PC-3 (cell line): Measurements from ENCODE around the gene BCL2L11. TPM values are rescaled to one million over a fixed set of nuclear protein-coding genes. Genes with fewer than 3 reads are reported as not detected.

ENCODE experiments used
- ATAC-seq: fragments of 200-7000 bp; cut with Tn5 transposase; 2 replicates; pipeline ENCODE4 v1.9.1; 2020; ENCODE audit warnings: mild to moderate bottlenecking, moderate library complexity
- BruUV-seq: library from RNA; stranded (reverse); fragments of 400-500 nt; replicated peaks from 2 replicates; lab custom pipeline; 2021; lab: Mats Ljungman, UMichigan
- CTCF ChIA-PET: fragments of 300-600 bp; sonication (Branson Sonifier 250); formaldehyde crosslinking; loops from one replicate; lab custom pipeline; 2022; ENCODE audit warnings: antibody characterized with exemption; lab: Charles Lee
- POLR2A ChIA-PET: fragments of 300-600 bp; sonication (Branson Sonifier 250); formaldehyde crosslinking; loops from one replicate; lab custom pipeline; 2022; ENCODE audit warnings: antibody characterized with exemption; ENCODE audit not compliant: unreplicated experiment; lab: Charles Lee
- DNase-seq: peaks from one replicate; pipeline ENCODE4 v3.0.0-alpha.2; 2015
- H2AFZ ChIP-seq: fragments of 300-600 bp; sonication (generic); 2 replicates; pipeline ENCODE4 v1.6.0; 2016; ENCODE audit warnings: antibody characterized with exemption, low read length
- H3F3A ChIP-seq: fragments of 300-600 bp; sonication (generic); one replicate; pipeline ENCODE4 v1.6.0; 2017; ENCODE audit warnings: antibody characterized with exemption, low read length, control low read depth, mild to moderate bottlenecking; ENCODE audit not compliant: unreplicated experiment
- H3K27ac ChIP-seq: fragments of 300-600 bp; sonication (generic); 2 replicates; pipeline ENCODE4 v1.5.1; 2016; ENCODE audit warnings: mild to moderate bottlenecking, low read length
- H3K27me3 ChIP-seq: fragments of 300-600 bp; sonication (generic); 2 replicates; pipeline ENCODE4 v1.6.1; 2016; ENCODE audit warnings: low read length, mixed read lengths
- H3K36me3 ChIP-seq: fragments of 300-600 bp; sonication (generic); 2 replicates; pipeline ENCODE4 v1.6.1; 2016; ENCODE audit warnings: low read depth, mixed run types, low read length, mixed read lengths
- H3K4me1 ChIP-seq: fragments of 300-600 bp; sonication (generic); 2 replicates; pipeline ENCODE4 v1.5.1; 2016; ENCODE audit warnings: low read length; ENCODE audit not compliant: insufficient read depth
- H3K4me2 ChIP-seq: fragments of 300-600 bp; sonication (generic); 2 replicates; pipeline ENCODE4 v1.6.0; 2016; ENCODE audit warnings: low read length
- H3K4me3 ChIP-seq: fragments of 300-600 bp; sonication (generic); 2 replicates; pipeline ENCODE4 v1.5.1; 2016; ENCODE audit warnings: mild to moderate bottlenecking, low read length, mixed read lengths
- H3K79me2 ChIP-seq: fragments of 300-600 bp; sonication (generic); 2 replicates; pipeline ENCODE4 v1.6.1; 2017; ENCODE audit warnings: low read length, mixed read lengths
- H3K9ac ChIP-seq: fragments of 300-600 bp; sonication (generic); 2 replicates; pipeline ENCODE4 v1.6.0; 2016; ENCODE audit warnings: mild to moderate bottlenecking, low read length
- H3K9me2 ChIP-seq: fragments of 300-600 bp; sonication (generic); replicated peaks from 2 replicates; pipeline ENCODE4 v1.6.1; 2016; ENCODE audit warnings: mixed run types, low read length, mixed read lengths
- H3K9me3 ChIP-seq: fragments of 300-600 bp; sonication (generic); 2 replicates; pipeline ENCODE4 v1.6.1; 2016; ENCODE audit warnings: low read length, mixed read lengths
- H4K20me1 ChIP-seq: fragments of 300-600 bp; sonication (generic); 2 replicates; pipeline ENCODE4 v1.6.1; 2016; ENCODE audit warnings: low read length, mixed read lengths
- EZH2 ChIP-seq: fragments of 300-600 bp; sonication (generic); IDR thresholded peaks from one replicate; pipeline ENCODE4 v1.6.1; 2017; ENCODE audit warnings: antibody characterized with exemption, mild to moderate bottlenecking, low read length; ENCODE audit not compliant: unreplicated experiment
- EZH2phosphoT487 ChIP-seq: fragments of 300-600 bp; sonication (generic); IDR thresholded peaks from 2 replicates; pipeline ENCODE4 v1.6.1; 2018; ENCODE audit warnings: mild to moderate bottlenecking, antibody characterized with exemption, low read length, borderline replicate concordance
- intact Hi-C: fragments of 100-400 bp; cut with micrococcal nuclease; formaldehyde crosslinking; loops from 2 replicates; pipeline ENCODE4 v1.9.0; 2023
- total RNA-seq: library from RNA; depleted of rRNA; stranded (reverse); fragments of >200 nt; gene quantifications from 2 replicates; pipeline ENCODE4 v1.2.3, GENCODE V29; 2014
- TF ChIP-seq, protein P1 (sequence below): fragments of 300-600 bp; sonication (generic); conservative IDR thresholded peaks from 2 replicates; pipeline ENCODE4 v1.5.1; 2017; ENCODE audit warnings: antibody characterized with exemption, low read depth, mild to moderate bottlenecking, low read length

BCL2L11 gene
- total RNA-seq, 1 experiment from 2014 or later, result 11.3 TPM

DNA sequence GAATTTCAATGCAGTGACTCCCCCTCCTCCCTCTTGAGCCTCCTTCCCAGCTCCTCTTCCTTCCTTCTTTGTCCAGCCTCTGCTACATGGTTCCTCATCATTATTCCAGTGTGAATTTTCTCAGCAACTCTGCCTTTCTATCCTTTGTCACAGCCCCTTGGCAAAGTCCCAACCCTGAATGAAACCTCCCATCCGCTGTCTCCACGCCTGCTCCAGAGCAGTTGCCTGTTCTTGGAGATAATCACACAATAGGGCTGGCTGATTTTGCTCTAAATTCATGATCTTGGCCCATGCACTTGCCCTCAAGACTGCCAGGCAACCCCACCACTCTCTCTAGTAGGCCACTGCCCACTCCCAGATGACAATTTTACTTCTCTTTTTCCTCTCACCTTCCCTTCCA is 61.4 kb downstream of the BCL2L11 start:
- Histone ChIP-seq H3F3A (no peaks in the 10 kb centered on the region), H3K9me3 (no peaks in the 10 kb centered on the region), H2AFZ (no peak overlapping the region), H3K4me3 (no peak overlapping the region), H3K27me3 (no peaks in the 10 kb centered on the region), H3K27ac (no peak overlapping the region), H3K9ac (no peak overlapping the region), H3K4me1 (peaks cover 23% of the 10 kb centered on the region), H3K9me2 (no peaks in the 10 kb centered on the region), H3K36me3 (no peaks in the 10 kb centered on the region), H4K20me1 (no peaks in the 10 kb centered on the region), H3K4me2 (no peak overlapping the region), H3K79me2 (no peaks in the 10 kb centered on the region)
- TF ChIP-seq EZH2phosphoT487 (no peak), EZH2 (no peak)
- TF ChIP-seq, protein P1, sequence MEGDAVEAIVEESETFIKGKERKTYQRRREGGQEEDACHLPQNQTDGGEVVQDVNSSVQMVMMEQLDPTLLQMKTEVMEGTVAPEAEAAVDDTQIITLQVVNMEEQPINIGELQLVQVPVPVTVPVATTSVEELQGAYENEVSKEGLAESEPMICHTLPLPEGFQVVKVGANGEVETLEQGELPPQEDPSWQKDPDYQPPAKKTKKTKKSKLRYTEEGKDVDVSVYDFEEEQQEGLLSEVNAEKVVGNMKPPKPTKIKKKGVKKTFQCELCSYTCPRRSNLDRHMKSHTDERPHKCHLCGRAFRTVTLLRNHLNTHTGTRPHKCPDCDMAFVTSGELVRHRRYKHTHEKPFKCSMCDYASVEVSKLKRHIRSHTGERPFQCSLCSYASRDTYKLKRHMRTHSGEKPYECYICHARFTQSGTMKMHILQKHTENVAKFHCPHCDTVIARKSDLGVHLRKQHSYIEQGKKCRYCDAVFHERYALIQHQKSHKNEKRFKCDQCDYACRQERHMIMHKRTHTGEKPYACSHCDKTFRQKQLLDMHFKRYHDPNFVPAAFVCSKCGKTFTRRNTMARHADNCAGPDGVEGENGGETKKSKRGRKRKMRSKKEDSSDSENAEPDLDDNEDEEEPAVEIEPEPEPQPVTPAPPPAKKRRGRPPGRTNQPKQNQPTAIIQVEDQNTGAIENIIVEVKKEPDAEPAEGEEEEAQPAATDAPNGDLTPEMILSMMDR, result no peak
- ChIA-PET POLR2A (no interaction called here), CTCF (no interaction called here)
- no TSS peak for BruUV-seq
- intact Hi-C loops, result loop anchor here (10.0 kb wide), 1 partner anchor 57 kb away; the partner anchor contains the start of gene BCL2L11
- DNase-seq (no peak), ATAC-seq (no peak)

- Histone ChIP-seq H3K4me1 (peaks cover 23% of the 10 kb centered on the region), H2AFZ (no peak overlapping the region), H3K4me3 (no peak overlapping the region), H3F3A (no peaks in the 10 kb centered on the region), H3K27ac (no peak overlapping the region), H3K36me3 (no peaks in the 10 kb centered on the region), H3K27me3 (no peaks in the 10 kb centered on the region), H4K20me1 (no peaks in the 10 kb centered on the region), H3K9me2 (no peaks in the 10 kb centered on the region), H3K9me3 (no peaks in the 10 kb centered on the region), H3K79me2 (no peaks in the 10 kb centered on the region), H3K9ac (no peak overlapping the region), H3K4me2 (no peak overlapping the region)
- no TSS peak for BruUV-seq
- no peak for ATAC-seq
- DNase-seq, result no peak
- ChIA-PET POLR2A (no interaction called here), CTCF (no interaction called here)
- TF ChIP-seq EZH2phosphoT487 (no peak), EZH2 (no peak)
- TF ChIP-seq, protein P1, result no peak
- intact Hi-C loops, result loop anchor here (10.0 kb wide), 1 partner anchor 58 kb away; the partner anchor contains the start of gene BCL2L11
These were observed 62.0 kb downstream of the BCL2L11 start for GRCh38 chr2:111182740-111183139.

DNA sequence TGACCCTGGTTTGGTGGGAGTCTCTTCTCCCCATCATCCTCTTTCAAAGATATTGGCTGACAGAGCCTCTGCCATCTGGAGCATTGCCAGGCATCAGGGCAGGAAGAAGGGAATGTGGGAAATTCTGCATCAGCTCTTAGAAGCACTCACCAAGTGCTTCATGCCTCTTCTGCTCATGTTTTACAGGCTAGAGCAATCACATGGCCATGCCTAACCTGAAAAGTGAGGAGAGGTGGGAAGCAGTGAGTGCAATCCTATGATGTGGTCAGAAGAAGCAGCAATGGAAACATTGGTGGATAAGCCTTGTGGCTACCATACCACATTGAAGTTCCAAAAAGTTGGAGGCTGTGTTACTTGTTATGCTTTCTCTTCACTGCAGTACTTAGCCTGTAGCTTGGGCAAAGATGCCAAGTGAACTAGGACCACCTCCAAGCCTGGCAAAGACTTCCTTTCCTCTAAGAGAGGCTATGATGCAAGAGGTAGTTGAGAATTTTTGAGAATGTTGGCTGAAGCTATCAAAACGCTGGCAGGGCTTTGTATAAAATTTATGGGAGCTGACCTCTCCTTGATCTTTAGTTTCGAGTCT is 64.1 kb downstream of the BCL2L11 start:
- intact Hi-C loops, result loop anchor here (10.0 kb wide), 1 partner anchor 60 kb away; the partner anchor contains the start of gene BCL2L11
- Histone ChIP-seq H3K79me2 (no peaks in the 10 kb centered on the region), H3K27me3 (no peaks in the 10 kb centered on the region), H3K9me3 (no peaks in the 10 kb centered on the region), H3K4me3 (no peak overlapping the region), H3K36me3 (no peaks in the 10 kb centered on the region), H3F3A (no peaks in the 10 kb centered on the region), H2AFZ (no peak overlapping the region), H3K27ac (no peak overlapping the region), H3K4me1 (peaks cover 14% of the 10 kb centered on the region), H4K20me1 (no peaks in the 10 kb centered on the region), H3K9me2 (no peaks in the 10 kb centered on the region), H3K4me2 (no peak overlapping the region), H3K9ac (no peak overlapping the region)
- CTCF ChIA-PET, result no interaction called here
- POLR2A ChIA-PET, result no interaction called here
- DNase-seq, result no peak
- no peak for ATAC-seq
- TF ChIP-seq, protein P1, result no peak
- TF ChIP-seq EZH2phosphoT487, result no peak
- no peak for TF ChIP-seq EZH2
- BruUV-seq, result no TSS peak
